ENCODE data around the gene NTM. TPM values are rescaled to one million over a fixed set of nuclear protein-coding genes. Genes with fewer than 3 reads are reported as not detected.

The NTM gene
- total RNA-seq, 4 donors from 2014 or later: 1.4 to 5.7 TPM; not detected in 2

GRCh38 chr11:131957875-131958274, 587.5 kb downstream of the NTM start:
- intact Hi-C loops (cut with DNase I; ENCODE audit: low total_unique reads): no loop called here
- H3K4me3 ChIP-seq: no peak overlapping the region
- no peaks in the 10 kb centered on the region for H3K27me3 ChIP-seq
- H3K27ac ChIP-seq: no peak overlapping the region
- no peaks in the 10 kb centered on the region for H3K4me1 ChIP-seq
- no peaks in the 10 kb centered on the region for H3K9me3 ChIP-seq
- H3K36me3 ChIP-seq: no peaks in the 10 kb centered on the region
- TF ChIP-seq CTCF (IDR thresholded peaks at IDR 0.05): no peak
- no peak for TF ChIP-seq POLR2A (IDR thresholded peaks at IDR 0.05)
- no peak for DNase-seq

DNA sequence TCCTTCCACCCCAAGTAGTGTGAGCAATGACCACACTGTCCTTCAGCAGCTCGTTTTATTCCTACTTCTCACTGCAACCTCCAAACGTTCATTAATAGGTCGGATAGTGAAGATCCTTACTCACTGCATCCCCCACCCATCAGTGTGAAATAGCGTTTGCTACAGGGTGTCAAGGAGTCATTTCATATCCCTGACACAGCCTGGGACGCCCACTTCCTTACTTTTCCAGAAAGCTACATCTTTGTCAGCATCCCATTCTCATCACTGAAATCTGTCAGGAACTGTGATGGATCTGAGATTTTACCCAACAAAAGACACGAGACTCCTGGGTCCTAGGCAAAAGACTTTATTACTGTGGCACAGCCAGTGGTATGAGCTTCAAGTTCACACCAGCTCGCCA, 592.4 kb downstream of the NTM start:
- Histone ChIP-seq H3K4me1 (no peaks in the 10 kb centered on the region), H3K9me3 (no peaks in the 10 kb centered on the region), H3K36me3 (no peaks in the 10 kb centered on the region), H3K27me3 (no peaks in the 10 kb centered on the region), H3K27ac (no peak overlapping the region), H3K4me3 (no peak overlapping the region)
- TF ChIP-seq CTCF (IDR thresholded peaks at IDR 0.05) (no peak), POLR2A (IDR thresholded peaks at IDR 0.05) (no peak)
- no peak for DNase-seq
- intact Hi-C loops (cut with DNase I; ENCODE audit: low total_unique reads): no loop called here

- TF ChIP-seq CTCF (IDR thresholded peaks at IDR 0.05) (no peak), POLR2A (IDR thresholded peaks at IDR 0.05) (no peak)
- intact Hi-C loops (cut with DNase I; ENCODE audit: low total_unique reads): no loop called here
Measured at GRCh38 chr11:131964698-131965483, 594.5 kb downstream of the NTM start.

GRCh38 chr11:131965504-131965903, 595.1 kb downstream of the NTM start:
- no peak overlapping the region for H3K27ac ChIP-seq
- no peak for DNase-seq
- H3K4me3 ChIP-seq: no peak overlapping the region
- intact Hi-C loops (cut with DNase I; ENCODE audit: low total_unique reads): no loop called here
- H3K4me1 ChIP-seq: no peaks in the 10 kb centered on the region
- TF ChIP-seq CTCF (IDR thresholded peaks at IDR 0.05) (no peak), POLR2A (IDR thresholded peaks at IDR 0.05) (no peak)
- H3K36me3 ChIP-seq: no peaks in the 10 kb centered on the region
- no peaks in the 10 kb centered on the region for H3K9me3 ChIP-seq
- H3K27me3 ChIP-seq: no peaks in the 10 kb centered on the region

More at GRCh38 chr11:131964698-131965483, 594.5 kb downstream of the NTM start:
- Histone ChIP-seq H3K27me3 (no peaks in the 10 kb centered on the region), H3K4me1 (no peaks in the 10 kb centered on the region), H3K27ac (no peak overlapping the region), H3K36me3 (no peaks in the 10 kb centered on the region), H3K4me3 (no peak overlapping the region), H3K9me3 (no peaks in the 10 kb centered on the region)
- DNase-seq: no peak

GRCh38 chr11:131966667-131967066, 596.3 kb downstream of the NTM start:
- no peaks in the 10 kb centered on the region for H3K36me3 ChIP-seq
- H3K27me3 ChIP-seq: no peaks in the 10 kb centered on the region
- no peak for DNase-seq
- TF ChIP-seq POLR2A (IDR thresholded peaks at IDR 0.05): no peak
- no peak for TF ChIP-seq CTCF (IDR thresholded peaks at IDR 0.05)
- intact Hi-C loops (cut with DNase I; ENCODE audit: low total_unique reads): no loop called here
- H3K9me3 ChIP-seq: no peaks in the 10 kb centered on the region
- H3K4me3 ChIP-seq: no peak overlapping the region
- H3K27ac ChIP-seq: no peak overlapping the region
- H3K4me1 ChIP-seq: no peaks in the 10 kb centered on the region

All from uterus (tissue), 4 donors.